ENCODE results near the gene CCR4. TPM values are rescaled to one million over a fixed set of nuclear protein-coding genes. Genes with fewer than 3 reads are reported as not detected.

Gene CCR4
- total and polyA plus RNA-seq, 2 of the 4 experiments (the other 2 are of a cell fraction): not detected

- Histone ChIP-seq H4K8ac (ENCODE audit: low read depth in 2 of 2, low read length in 2 of 2) (no peak overlapping the region), H3K4me1 (ENCODE audit: control insufficient read depth, insufficient read depth, low read length) (no peaks in the 10 kb centered on the region; the same call in 1 of the 2 replicates), H3K4me2 (ENCODE audit: low read depth, low read length) (no peak overlapping the region), H3K14ac (replicated peaks; ENCODE audit: low read depth, low read length) (no peak overlapping the region), H3K4me3 (ENCODE audit: insufficient read depth, low read depth, low read length) (no peak overlapping the region), H3K4ac (ENCODE audit: low read depth, low read length) (no peak overlapping the region), H3K9ac (ENCODE audit: low read depth, low read length) (no peak overlapping the region), H4K5ac (ENCODE audit: low read depth, low read length) (no peak overlapping the region), H2BK15ac (ENCODE audit: low read depth, low read length) (no peak overlapping the region), H2BK20ac (ENCODE audit: low read depth, low read length) (no peak overlapping the region), H3K18ac (ENCODE audit: low read depth, low read length) (no peak overlapping the region), H3K23ac (ENCODE audit: low read depth, low read length) (no peak overlapping the region), H3K56ac (ENCODE audit: extremely low read depth, insufficient read depth, low read length) (no peak overlapping the region), H3K9me3 (ENCODE audit: control insufficient read depth, insufficient read depth, low read length) (no peaks in the 10 kb centered on the region), H4K20me1 (ENCODE audit: insufficient read depth, low read length) (no peaks in the 10 kb centered on the region), H2AK5ac (ENCODE audit: low read depth, low read length) (no peak overlapping the region), H3K27me3 (ENCODE audit: control insufficient read depth, insufficient read depth, low read length) (peaks cover 8% of the 10 kb centered on the region), H2BK5ac (ENCODE audit: low read depth, low read length, poor library complexity, severe bottlenecking) (no peak overlapping the region), H3K79me1 (ENCODE audit: low read depth in 1 of 2, low read length in 2 of 2) (no peaks in the 10 kb centered on the region), H3K36me3 (ENCODE audit: control insufficient read depth, insufficient read depth, low read length) (no peaks in the 10 kb centered on the region), H3K27ac (ENCODE audit: insufficient read depth, low read length) (no peak overlapping the region), H4K91ac (ENCODE audit: insufficient read depth, low read depth, low read length) (no peak overlapping the region), H2BK120ac (ENCODE audit: low read depth, low read length) (no peak overlapping the region), H2AFZ (replicated peaks; ENCODE audit: low read length, poor library complexity) (no peak overlapping the region), H2AK9ac (replicated peaks; ENCODE audit: low read depth, low read length, poor library complexity) (no peak overlapping the region), H3K9me1 (ENCODE audit: insufficient read depth, low read length) (no peaks in the 10 kb centered on the region; the same call in 1 of the 2 replicates)
- ATAC-seq (ENCODE audit: low read depth) (peak; percentile 97), DNase-seq (peak; percentile 63)
- dilution Hi-C loops (cut with HindIII; ENCODE audit: low sequenced_read_pairs, unreplicated experiment) (no loop called here), in situ Hi-C loops (cut with MboI; ENCODE audit: low sequenced_read_pairs) (loop anchor here (25.0 kb wide), 2 partner anchors 388 to 813 kb away; partner anchors contain the start of gene PDCD6IP), intact Hi-C loops (cut with micrococcal nuclease) (no loop called here)
- BruUV-seq (replicated peaks): no TSS peak
- TF ChIP-seq CEBPB (IDR thresholded peaks at IDR 0.05; ENCODE audit: low read depth, low read length): no peak
- TF ChIP-seq RAD21 (IDR thresholded peaks at IDR 0.05; ENCODE audit: low read length): no peak
- no peak for TF ChIP-seq MXI1 (IDR thresholded peaks at IDR 0.05; ENCODE audit: borderline replicate concordance, low read depth, low read length)
- TF ChIP-seq SMC3 (IDR thresholded peaks at IDR 0.05; ENCODE audit: low read depth, low read length): no peak
- no CpG with 5 or more reads among the region's 1 CpG for WGBS, 2 experiments (ENCODE audit: extremely low coverage in 2 of 2, insufficient read length in 1 of 2)
- ChIA-PET CTCF (no interaction called here), POLR2A (ENCODE audit: unreplicated experiment) (no interaction called here)
These were observed 22.5 kb downstream of the CCR4 start for GRCh38 chr3:32973982-32974381.
